HG03139 (cell line): ENCODE measurements around the gene BMPER.

Experiments used
- ATAC-seq: cut with Tn5 transposase; IDR thresholded peaks from one replicate; pipeline ENCODE4 v1.9.1; 2021; ENCODE audit not compliant: unreplicated experiment

Gene BMPER

DNA sequence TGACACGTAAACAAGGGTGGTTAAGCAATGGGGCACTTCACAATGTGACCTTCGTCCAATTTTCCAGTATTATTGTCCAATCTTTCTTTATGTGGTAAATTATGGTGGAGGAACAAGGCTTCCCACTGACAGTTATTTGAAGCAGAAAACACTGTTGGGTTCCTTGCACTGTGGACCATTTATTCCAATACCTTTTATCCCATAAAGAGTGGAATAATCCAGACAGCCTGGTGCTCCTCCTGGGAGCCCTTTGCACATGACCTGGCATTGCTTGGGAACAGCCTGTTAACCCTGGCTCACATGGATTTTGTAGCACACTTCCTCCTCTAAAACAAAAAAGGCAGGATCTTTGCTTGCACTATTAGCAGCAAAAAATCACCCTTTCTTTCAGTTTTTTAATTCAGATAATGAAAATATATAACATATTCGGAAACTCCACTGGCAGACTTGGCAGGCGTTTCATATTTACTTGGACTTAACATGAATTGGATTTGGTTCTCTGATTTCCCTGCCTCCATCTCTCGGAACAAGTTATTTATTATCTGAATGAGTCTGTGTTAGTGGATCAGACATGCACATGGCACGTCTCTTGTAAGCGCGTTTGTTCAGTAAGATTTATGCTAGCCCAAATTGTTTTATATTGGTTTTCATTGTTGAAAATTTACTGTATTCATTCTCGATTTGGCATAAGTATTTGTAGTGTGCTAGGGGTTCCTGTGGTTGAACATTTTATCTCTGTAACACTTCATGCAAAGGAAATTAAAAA, 59.3 kb downstream of the BMPER start:
- ATAC-seq = no peak

DNA sequence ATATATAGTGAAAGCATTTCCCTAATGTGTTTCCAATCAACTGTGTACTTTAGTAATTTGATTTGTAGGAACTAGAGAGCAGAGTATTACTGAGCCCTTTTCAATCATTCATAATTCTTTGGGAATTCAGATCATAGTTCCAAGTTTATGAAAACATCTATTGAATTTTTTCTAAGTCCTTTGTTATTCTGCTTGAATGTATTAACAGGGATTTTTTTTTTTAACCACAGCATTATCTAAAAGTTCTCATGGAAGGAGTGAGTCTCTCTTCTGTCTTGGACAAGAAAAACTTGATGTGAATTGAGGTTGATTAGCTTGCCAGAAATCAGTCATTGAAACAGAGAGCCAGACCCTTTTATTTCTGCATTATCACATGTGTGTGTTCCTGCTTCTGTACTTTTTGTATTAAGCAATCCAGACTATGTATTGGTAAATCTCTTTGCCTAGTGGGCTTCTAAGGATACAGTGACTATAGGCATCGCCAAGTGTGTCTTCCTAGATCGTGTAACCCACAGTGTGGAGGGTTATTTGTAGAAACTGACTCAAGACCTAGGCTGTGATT, 59.9 kb downstream of the BMPER start:
- no peak for ATAC-seq

DNA sequence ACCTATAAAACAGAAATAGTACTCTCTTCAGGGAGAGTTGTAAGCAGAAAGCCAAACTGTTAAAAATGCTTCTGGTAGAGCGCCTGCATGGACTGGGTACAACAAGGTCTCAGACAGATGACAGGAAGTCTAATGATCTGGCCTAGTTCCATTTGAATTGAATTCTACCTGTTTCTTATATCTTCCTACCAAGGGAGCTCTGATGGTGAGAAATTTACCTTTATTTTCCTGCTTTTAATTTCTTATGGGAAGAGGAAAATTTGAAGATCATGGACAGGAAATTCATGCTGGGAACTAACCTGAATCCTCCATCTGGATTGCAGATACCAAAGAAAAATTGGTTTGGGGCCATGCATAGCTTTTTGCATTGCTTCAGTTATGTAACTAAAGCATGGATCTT, 63.3 kb downstream of the BMPER start:
- ATAC-seq = no peak

DNA sequence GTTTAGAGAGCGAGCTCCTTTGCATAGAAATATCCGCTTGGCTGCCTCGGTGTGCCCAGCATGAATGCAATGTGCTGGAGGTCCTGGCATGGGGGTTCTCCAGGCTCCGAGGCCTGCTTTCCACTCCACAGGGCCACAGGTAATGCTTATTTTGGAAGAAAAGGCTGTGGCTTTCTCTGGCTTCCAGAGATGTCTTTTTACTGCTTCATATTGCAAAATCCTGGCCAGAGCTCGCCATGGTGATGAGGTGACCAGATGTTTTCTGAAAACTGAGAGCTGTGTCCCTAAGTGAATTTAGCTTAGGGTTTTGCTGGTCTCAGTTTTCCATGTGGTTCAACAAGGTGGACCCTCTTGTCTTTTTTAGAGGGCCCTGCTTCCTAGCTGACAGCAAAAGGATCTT, 65.2 kb downstream of the BMPER start:
- no peak for ATAC-seq

DNA sequence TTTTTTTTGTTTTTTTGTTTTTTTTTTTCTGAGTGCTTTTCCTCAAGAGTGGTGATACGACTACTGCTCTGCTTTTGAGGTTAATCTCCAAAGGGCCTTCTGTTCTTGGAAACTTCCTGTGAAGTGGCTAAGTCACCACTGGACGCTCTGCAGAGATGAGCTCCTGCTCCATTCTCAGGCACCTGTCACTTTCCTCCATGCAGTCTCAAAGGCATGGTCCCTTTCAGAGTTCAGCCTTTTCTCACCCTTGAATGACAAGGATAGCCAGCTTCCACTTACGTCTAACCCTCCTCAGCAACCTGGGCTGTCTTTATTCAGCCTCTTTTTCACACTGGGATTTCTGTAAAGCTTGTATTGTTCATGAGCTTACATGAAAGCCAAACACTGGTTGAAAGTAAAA, 65.8 kb downstream of the BMPER start:
- ATAC-seq = no peak

DNA sequence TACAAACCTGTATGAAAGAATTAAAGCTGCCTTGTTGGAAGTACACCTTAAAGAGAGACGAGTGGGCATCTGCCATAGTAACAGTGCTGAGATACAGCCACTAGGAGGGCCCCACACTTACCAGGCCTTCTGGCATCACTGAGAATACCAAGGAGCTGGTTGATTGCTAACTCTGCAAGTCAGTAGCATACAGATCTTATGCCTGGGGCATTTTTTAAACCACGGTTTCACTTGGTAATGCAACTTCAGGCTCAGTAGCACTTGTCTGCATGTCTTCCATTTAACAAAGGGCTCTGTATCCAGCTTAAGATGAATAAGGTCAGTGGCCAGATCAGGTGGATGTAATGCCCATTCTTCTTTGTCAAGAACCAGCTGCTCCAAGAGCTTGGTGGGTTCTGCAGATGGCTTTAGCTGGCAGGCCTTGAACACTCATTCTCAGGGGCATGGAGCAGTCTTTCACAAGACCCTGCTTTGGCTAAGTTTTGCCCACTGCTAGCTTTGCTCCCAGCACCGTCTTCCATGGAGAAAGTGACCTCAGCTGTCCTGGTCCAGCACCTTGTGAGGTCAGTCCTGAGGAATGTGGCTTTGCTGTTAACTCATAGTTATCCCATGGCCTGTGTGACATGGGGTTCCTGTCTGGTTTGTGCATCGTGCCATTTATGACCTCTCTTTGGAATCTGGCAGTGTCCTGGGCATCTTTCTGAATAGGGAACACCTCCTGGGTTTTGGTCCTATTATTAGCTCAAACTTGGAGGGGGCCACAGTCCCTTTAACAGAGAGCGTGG, 68.1 kb downstream of the BMPER start:
- no peak for ATAC-seq

DNA sequence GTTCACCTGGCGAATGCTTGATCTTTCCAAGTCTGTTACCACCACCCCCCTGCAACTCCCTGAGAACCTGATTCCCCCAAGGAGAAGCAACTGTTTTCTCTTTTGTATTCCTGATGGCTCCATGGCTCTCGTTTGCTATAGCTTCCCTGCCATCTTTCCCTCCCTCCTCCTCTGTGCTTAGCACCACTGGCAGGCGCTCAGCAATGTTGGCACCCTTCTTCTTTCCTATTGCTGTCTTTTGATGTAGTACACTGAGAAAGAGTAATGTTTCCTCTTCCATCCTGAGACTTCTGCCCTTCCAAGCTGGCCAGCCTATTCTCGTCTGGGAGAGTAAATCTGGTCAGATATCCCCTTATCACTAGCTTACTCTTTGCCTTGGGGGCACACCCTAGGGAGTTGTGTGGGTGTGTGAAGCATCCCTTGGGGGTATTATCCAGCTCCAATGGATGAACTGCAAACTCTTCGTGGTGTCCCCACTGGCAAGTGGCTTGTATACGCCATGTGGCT, 74.0 kb downstream of the BMPER start:
- ATAC-seq = no peak

DNA sequence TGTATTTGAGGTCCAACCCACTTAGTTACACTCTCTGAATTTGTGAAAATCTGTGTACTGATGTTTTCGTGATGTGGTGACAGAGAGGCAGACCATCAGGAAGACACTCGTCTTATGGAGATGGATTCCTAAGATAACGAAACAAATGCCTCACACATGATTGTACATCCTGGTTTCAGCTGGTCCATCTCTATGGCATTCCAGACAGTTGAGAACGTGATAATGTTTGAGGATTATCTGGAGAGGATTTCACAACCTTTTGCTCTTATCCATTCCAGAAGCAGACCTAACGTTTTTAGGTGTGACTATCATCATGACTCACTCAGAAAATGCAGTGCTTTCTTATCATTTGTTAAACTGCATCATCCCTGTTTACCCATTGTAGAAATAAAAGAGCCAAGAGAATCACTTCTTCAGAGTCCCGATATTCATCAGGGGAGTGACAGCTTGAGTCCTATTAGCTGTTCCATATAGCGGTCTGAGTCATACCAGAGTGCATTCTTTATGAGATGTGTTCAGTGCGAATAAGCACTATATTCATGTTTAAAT, 74.5 kb downstream of the BMPER start:
- no peak for ATAC-seq

DNA sequence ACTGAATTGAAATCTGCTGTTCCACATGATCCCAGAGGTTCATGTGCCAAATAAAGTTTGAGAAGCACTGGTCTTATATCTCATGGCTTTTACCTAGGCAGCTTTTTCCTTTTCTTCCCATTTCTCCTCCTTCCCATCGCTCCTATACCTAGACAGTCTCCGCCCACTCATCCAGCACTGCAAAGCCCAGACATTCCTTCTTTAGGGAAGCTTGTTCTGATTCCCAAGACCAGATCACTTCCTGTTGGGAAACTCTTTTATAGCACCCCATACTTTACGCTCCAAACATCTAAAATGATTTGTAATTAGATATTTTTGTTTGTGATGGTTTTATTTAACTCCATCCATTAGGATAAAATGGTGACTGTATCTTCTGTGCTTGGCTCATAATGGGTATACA, 75.9 kb downstream of the BMPER start:
- ATAC-seq = no peak

DNA sequence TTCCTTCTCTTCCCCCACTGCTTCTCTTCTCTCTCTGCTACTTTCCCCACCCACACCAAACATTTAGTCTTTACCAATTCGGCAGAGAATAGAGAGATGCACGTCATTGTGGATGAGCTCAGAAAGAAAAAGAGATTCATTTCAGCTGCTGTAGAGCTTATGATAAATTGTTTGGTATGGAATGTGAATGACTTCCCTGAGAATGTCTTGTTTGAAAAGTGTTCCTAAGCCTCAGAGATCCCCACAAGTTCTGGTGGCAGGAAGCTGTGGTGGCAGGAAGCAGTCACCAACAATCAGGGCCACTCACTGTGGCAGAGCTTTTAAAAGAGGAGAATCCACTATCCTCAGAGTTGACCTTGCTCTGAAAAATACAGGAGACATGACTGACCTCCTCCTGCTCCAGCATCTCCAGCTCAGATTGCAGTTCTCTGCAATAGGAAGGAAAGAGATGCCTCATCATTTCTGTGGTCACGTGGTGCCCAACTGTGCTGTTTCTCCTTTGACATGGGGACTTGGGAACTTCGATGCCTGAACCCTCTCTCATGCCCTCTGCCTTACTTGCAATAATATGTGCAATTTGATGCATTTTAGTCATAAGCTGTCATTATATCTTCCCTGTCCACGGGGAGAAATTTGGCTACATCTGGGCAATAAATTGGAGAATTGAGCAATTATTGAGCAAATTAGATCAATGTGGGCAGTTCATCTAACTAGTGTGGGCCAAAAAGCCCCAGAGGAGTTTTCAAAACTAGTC, 76.5 kb downstream of the BMPER start:
- no peak for ATAC-seq

DNA sequence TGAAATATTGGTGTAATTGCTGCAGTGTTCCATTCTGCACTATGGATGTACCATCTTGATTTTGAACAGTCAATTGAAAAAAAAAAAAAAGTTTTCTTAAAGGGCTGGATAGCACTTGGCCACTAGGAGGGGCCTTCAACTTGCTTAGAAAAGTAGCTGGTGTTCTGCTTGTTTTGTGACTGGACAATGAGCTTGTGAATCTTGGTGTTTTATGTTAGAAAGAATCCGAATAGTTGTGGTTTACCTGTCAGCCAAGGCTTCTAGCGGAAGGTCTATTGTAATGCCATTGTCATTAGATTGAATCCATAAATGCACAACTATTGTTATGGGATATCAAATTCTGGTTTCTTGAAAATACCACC, 77.1 kb downstream of the BMPER start:
- ATAC-seq = no peak

DNA sequence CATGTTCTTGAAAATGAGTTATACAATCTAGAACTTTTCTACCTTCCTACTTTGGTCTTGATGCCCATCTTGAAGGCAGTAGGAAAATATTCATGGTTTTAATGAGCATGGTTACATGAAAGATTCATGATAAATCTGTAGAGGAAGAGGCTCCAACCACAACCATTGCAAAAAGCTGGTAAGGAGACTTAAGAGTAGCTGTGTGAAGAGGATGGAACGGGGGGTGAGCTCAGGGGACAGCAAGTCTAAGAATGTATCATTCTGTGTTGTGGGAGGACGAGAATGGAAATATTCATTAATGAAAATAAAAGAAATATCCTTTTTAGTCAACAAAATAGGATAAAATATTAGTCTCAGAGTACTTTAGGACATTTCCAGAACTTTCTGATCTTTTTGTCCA, 81.1 kb downstream of the BMPER start:
- ATAC-seq = no peak

DNA sequence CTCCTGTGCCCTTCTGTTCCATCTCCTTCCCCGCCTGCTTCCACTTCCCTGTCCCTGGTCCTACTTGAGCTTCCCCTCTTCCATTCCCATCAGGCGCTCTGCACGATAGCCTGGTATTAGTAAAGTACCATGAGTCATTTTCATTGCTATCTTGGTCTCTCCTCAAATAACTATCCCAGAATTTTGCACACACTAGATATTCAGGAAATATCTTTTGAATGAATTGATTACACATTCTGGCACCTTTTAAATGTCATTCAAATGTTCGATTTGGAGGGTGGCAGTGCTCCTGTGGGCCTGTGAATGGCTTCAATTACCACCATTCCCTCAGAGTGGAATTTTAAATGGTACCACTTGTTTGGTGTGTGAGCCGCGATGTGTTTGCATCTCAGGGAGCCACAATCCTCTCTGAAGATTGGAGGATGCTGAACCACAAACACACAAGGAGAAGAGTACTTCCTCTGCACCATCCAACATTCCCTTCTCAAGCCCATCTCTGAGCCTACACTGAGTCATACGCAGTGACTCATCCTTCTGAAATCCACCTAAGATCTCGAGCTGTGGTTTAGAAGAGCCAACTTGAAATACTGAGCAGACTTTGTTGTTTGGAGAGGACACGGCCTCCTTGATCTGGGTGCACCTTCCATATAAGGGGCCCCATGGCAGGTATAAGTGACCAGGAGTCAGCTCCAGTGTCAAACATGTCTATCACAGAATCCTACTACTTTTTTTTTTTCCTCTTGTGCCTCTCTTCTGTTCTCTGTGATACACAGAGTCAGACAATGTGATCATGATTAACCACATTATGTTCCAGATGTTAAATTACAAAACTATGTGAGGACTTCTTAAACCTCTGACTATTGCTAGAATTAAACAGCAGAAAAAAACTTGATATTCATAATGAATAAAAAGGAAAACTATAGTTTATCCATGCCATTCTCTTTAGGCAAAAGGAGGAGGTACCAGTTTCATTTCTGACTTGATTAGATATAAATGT, 81.9 kb downstream of the BMPER start:
- no peak for ATAC-seq

DNA sequence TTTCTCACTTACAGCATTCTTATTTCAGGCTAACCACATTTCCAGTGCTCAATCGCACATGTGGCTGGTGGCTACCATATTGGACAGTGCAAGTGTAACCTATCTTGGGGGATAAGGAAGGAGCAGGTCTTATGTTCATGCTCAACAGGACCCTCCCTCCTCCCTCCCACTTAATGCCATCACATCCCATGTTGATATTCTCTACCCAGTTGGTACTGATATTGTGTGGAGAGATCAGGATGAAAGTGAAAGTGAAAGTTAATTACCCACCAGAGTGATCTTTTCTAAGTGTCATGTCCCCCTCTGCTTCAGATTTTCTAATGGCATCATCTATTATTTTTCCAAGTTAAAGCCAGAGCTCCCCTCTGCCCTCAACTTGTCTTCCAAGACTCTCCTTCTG, 91.6 kb downstream of the BMPER start:
- no peak for ATAC-seq

DNA sequence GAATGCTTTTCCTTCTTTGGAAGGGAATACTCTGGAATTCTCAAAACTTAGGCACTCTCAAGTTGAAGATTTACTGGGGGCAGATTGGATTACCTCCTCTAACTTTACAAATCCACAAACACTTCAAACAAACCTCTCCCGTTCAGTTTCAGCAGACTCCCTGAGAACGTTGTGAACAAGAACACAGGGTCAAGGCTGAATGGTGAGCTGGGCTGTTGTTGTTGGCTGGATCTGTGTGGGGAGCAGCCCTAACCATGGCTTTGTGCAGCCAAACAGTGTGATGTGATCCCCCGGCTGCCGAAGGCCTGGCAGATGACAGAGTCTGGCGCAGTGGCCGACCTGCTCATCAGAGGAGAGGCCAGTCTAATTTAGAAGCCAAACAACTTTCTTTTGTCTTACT, 93.1 kb downstream of the BMPER start:
- ATAC-seq = no peak

DNA sequence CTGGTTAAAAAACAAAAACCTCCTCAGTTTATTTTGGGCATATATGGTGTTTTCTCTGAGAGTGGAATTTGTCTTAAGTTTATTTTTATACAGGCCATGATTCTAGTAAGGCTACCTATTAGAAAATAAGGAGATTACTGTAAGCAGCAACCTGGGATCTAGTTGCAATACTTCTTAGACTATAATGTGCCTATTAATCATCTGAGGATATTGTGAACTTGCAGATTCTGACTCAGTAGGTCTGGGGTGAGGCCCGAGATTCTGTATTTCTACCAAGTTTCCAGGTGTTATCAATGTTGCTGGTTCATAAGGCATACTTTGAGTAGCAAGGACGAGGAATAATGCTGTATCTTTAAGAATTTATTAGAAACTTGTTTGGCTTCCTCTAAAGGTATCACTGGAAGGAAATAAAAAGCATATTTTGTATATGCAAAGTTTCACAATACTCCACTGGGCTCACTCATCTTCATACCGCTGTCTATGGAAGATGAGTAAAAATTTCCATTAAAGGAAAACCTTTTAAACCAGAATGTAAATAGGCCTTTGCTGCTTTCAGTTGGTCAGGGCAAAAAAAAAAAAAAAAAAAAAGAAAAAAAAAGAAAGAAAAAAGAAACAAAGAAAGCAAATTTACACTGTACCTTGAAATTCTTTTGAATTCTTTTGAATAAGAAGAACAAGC, 105.8 kb downstream of the BMPER start:
- no peak for ATAC-seq

DNA sequence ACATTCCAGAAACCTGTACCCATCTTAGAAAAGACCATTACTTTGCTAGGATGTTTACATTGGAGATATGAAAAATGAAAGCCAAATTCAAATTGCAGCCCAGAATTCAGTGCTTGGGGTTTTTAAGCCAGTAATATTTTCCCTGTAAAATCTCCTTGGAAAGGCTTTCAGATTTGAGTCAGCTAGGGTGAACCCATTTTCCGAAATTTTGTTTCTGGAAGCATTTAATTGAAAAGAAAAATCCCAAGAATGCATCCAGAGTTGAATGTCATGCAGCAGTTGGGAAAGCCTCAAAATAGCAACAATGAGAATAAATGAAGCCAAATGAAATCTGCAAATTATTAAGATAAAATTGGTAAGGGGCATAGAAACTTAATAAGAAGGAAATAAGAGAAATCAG, 106.4 kb downstream of the BMPER start:
- ATAC-seq = no peak

DNA sequence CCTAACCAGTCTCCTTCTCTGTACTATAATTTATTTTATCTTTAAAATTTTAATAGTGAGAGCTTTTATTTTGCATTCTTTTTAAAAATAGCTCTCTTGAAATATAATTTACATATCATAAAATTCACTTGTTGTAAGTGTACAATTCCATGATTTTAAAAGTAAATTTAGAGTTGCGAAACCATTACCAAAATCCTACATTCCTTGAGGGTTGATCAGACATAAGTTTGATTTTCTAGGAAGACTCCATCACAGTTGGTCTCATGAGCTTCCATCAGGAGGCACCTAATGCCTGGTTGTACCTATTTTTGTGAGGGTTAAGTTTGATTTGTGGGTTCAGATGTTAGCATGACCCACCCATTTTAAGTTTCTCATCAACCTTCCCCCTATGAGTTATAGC, 108.1 kb downstream of the BMPER start:
- ATAC-seq = no peak

DNA sequence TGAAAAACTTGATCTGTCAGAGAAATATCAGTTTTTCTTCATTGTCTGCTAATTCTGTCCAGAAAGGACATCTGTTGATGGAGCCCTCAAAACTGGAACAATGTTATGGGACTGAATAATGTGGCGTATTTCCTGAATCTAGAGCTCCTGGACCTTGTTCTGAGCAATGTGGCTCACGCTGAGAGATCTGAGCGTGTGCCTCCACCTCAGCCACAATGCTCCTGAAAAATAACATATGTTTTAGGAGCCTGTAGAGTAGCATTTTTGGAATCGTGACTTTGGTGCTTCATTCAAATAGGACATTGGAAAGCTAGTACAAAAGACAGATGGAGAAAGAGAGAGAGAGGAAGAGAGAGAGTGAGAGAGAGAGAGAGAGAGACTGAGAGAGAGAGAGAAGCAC, 110.3 kb downstream of the BMPER start:
- no peak for ATAC-seq
